HL-60/S4 treated with phorbol 12-myristate 13-acetate at 8.2 ng/mL for 4 days and 3 days (cell line): Measurements from ENCODE around the gene GPC1.

ENCODE experiments used
- in situ Hi-C: fragments of 300-500 bp; cut with MboI; formaldehyde crosslinking; loops from 2 replicates; pipeline ENCODE4 v1.15.0; 2022; ENCODE audit warnings: low sequenced_read_pairs

GPC1 gene

GRCh38 chr2:240509667-240510512 lies 74.4 kb downstream of the GPC1 start:
- in situ Hi-C loops = loop anchor here (25.0 kb wide), 1 partner anchor 202 kb away; no protein-coding TSS in a partner anchor

GRCh38 chr2:240510513-240511210 lies 75.2 kb downstream of the GPC1 start:
- in situ Hi-C loops = loop anchor here (25.0 kb wide), 1 partner anchor 202 kb away; no protein-coding TSS in a partner anchor

GRCh38 chr2:240511351-240512108 lies 76.1 kb downstream of the GPC1 start:
- in situ Hi-C loops = loop anchor here (25.0 kb wide), 1 partner anchor 201 kb away; no protein-coding TSS in a partner anchor

GRCh38 chr2:240512109-240512485 lies 76.6 kb downstream of the GPC1 start:
- in situ Hi-C loops = loop anchor here (25.0 kb wide), 1 partner anchor 200 kb away; no protein-coding TSS in a partner anchor

GRCh38 chr2:240512666-240513535 lies 77.4 kb downstream of the GPC1 start:
- in situ Hi-C loops = loop anchor here (25.0 kb wide), 1 partner anchor 199 kb away; no protein-coding TSS in a partner anchor

GRCh38 chr2:240513549-240514287 lies 78.3 kb downstream of the GPC1 start:
- in situ Hi-C loops = loop anchor here (25.0 kb wide), 1 partner anchor 199 kb away; no protein-coding TSS in a partner anchor

GRCh38 chr2:240514631-240515030 lies 79.2 kb downstream of the GPC1 start:
- in situ Hi-C loops = loop anchor here (25.0 kb wide), 1 partner anchor 198 kb away; no protein-coding TSS in a partner anchor

GRCh38 chr2:240517342-240517741 lies 81.9 kb downstream of the GPC1 start:
- in situ Hi-C loops = loop anchor here (25.0 kb wide), 1 partner anchor 195 kb away; no protein-coding TSS in a partner anchor
